Astrocyte (in vitro differentiated cells and primary cell): ENCODE data around the gene DNAH3.

ENCODE experiments used
- EZH2 ChIP-seq: IDR thresholded peaks from 2 replicates; pipeline ENCODE4 v1.6.1; 2012; ENCODE audit warnings: mild to moderate bottlenecking, low read length, inconsistent platforms; ENCODE audit not compliant: insufficient read depth
- TF ChIP-seq, protein P1 (sequence below): IDR thresholded peaks from 2 replicates; pipeline ENCODE4 v1.5.1; 2011; ENCODE audit warnings: low read depth, mild to moderate bottlenecking, inconsistent platforms, low read length, moderate library complexity; ENCODE audit not compliant: insufficient read depth

DNA sequence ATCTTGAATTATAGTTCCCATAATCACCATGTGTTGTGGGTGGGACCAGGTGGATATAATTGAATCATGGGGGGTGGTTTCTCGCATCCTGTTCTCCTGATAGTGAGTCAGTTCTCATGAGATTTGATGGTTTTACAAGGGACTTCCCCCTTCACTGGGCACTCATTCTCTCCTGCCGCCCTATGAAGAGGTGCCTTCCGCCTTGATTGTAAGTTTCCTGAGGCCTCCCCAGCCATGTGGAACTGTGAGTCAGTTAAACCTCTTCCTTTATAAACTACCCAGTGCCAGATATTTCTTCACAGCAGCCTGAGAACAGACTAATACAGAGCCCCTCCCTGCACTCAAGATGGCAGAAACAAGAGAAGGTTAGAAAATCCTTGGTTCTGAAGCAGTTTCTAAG, 34.2 kb upstream of the DNAH3 start:
- no peak for TF ChIP-seq EZH2
- TF ChIP-seq, protein P1, sequence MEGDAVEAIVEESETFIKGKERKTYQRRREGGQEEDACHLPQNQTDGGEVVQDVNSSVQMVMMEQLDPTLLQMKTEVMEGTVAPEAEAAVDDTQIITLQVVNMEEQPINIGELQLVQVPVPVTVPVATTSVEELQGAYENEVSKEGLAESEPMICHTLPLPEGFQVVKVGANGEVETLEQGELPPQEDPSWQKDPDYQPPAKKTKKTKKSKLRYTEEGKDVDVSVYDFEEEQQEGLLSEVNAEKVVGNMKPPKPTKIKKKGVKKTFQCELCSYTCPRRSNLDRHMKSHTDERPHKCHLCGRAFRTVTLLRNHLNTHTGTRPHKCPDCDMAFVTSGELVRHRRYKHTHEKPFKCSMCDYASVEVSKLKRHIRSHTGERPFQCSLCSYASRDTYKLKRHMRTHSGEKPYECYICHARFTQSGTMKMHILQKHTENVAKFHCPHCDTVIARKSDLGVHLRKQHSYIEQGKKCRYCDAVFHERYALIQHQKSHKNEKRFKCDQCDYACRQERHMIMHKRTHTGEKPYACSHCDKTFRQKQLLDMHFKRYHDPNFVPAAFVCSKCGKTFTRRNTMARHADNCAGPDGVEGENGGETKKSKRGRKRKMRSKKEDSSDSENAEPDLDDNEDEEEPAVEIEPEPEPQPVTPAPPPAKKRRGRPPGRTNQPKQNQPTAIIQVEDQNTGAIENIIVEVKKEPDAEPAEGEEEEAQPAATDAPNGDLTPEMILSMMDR: no peak
